WTC11 (cell line): Measurements from ENCODE around the gene MED12L. TPM values are rescaled to one million over a fixed set of nuclear protein-coding genes. Genes with fewer than 3 reads are reported as not detected.

Experiments used
- ATAC-seq: fragments of 200-7000 bp; cut with Tn5 transposase; 2 replicates; pipeline ENCODE4 v1.10.0; 2021; ENCODE audit warnings: mild to moderate bottlenecking, moderate library complexity
- CTCF ChIA-PET: fragments of 300-600 bp; sonication (Branson Sonifier 250); formaldehyde crosslinking; loops from one replicate; lab custom pipeline; 2021; ENCODE audit warnings: antibody characterized with exemption; lab: Charles Lee
- POLR2A ChIA-PET: fragments of 350-600 bp; sonication (Branson Sonifier 250); formaldehyde crosslinking; loops from one replicate; lab custom pipeline; 2021; ENCODE audit warnings: antibody characterized with exemption; lab: Charles Lee
- DNase-seq: peaks from one replicate; pipeline ENCODE4 v3.0.0; 2021; ENCODE audit warnings: low spot score
- H3K27ac Mint-ChIP-seq: 2 replicates; pipeline ENCODE4 v1.8.0; 2021; ENCODE audit warnings: mixed read lengths
- H3K27me3 Mint-ChIP-seq: 2 replicates; pipeline ENCODE4 v1.8.0; 2021; ENCODE audit warnings: low read depth, mild to moderate bottlenecking, moderate library complexity, mixed read lengths
- H3K36me3 Mint-ChIP-seq: 2 replicates; pipeline ENCODE4 v1.8.0; 2021; ENCODE audit warnings: mixed read lengths
- H3K4me1 Mint-ChIP-seq: 2 replicates; pipeline ENCODE4 v1.8.0; 2022; ENCODE audit warnings: mixed read lengths
- H3K4me3 Mint-ChIP-seq: 2 replicates; pipeline ENCODE4 v1.8.0; 2021; ENCODE audit warnings: mild to moderate bottlenecking, moderate library complexity, mixed read lengths
- H3K9me3 Mint-ChIP-seq: 2 replicates; pipeline ENCODE4 v1.8.0; 2021; ENCODE audit warnings: mixed read lengths
- ATF1 ChIP-seq: sonication (generic); formaldehyde crosslinking; IDR thresholded peaks from 2 replicates; pipeline ENCODE4 v1.8.1; 2023; ENCODE audit warnings: mild to moderate bottlenecking, moderate library complexity, missing genetic modification reagents
- ATF2 ChIP-seq: sonication (generic); formaldehyde crosslinking; IDR thresholded peaks from 2 replicates; pipeline ENCODE4 v1.8.1; 2022; ENCODE audit warnings: low read depth, missing genetic modification reagents, borderline replicate concordance
- CDX4 ChIP-seq: fragments of 250-450 bp; sonication (Bioruptor Pico); IDR thresholded peaks from 2 replicates; pipeline ENCODE4 v1.9.0; 2021; ENCODE audit warnings: moderate library complexity, mild to moderate bottlenecking, inconsistent platforms, borderline replicate concordance
- E2F5 ChIP-seq: sonication (generic); formaldehyde crosslinking; IDR thresholded peaks from 2 replicates; pipeline ENCODE4 v1.8.1; 2022; ENCODE audit warnings: mild to moderate bottlenecking, moderate library complexity, missing genetic modification reagents
- GABPB1 ChIP-seq: sonication (generic); formaldehyde crosslinking; IDR thresholded peaks from 2 replicates; pipeline ENCODE4 v1.8.1; 2023; ENCODE audit warnings: mild to moderate bottlenecking, missing genetic modification reagents
- HMGXB4 ChIP-seq: sonication (generic); formaldehyde crosslinking; IDR thresholded peaks from 2 replicates; pipeline ENCODE4 v1.8.1; 2023; ENCODE audit warnings: mild to moderate bottlenecking, moderate library complexity, missing genetic modification reagents
- JUN ChIP-seq: sonication (generic); formaldehyde crosslinking; IDR thresholded peaks from 2 replicates; pipeline ENCODE4 v1.8.0; 2023; ENCODE audit warnings: mild to moderate bottlenecking, missing genetic modification reagents
- MYBL2 ChIP-seq: sonication (generic); formaldehyde crosslinking; IDR thresholded peaks from 2 replicates; pipeline ENCODE4 v1.8.1; 2023; ENCODE audit warnings: mild to moderate bottlenecking, moderate library complexity, missing genetic modification reagents
- NFYB ChIP-seq: sonication (generic); formaldehyde crosslinking; conservative IDR thresholded peaks from 2 replicates; pipeline ENCODE4 v1.8.0; 2022; ENCODE audit warnings: low read depth, missing genetic modification reagents
- NR1H2 ChIP-seq: sonication (generic); formaldehyde crosslinking; IDR thresholded peaks from 2 replicates; pipeline ENCODE4 v1.9.0; 2021; ENCODE audit warnings: mild to moderate bottlenecking, moderate library complexity, missing genetic modification reagents
- TP53 ChIP-seq: sonication (generic); formaldehyde crosslinking; IDR thresholded peaks from 2 replicates; pipeline ENCODE4 v1.8.1; 2023; ENCODE audit warnings: mild to moderate bottlenecking, missing genetic modification reagents
- USF2 ChIP-seq: sonication (generic); formaldehyde crosslinking; IDR thresholded peaks from 2 replicates; pipeline ENCODE4 v1.8.1; 2023; ENCODE audit warnings: mild to moderate bottlenecking, missing genetic modification reagents, moderate library complexity
- ZNF232 ChIP-seq: sonication (generic); formaldehyde crosslinking; IDR thresholded peaks from 2 replicates; pipeline ENCODE4 v1.8.0; 2022; ENCODE audit warnings: mild to moderate bottlenecking, missing genetic modification reagents
- total RNA-seq: library from RNA; stranded (reverse); gene quantifications from 3 replicates; pipeline ENCODE4 v1.2.3, GENCODE V29; 2021

Gene MED12L
- total RNA-seq, 1 experiment from 2014 or later, result 27.4 TPM

- no peak for TF ChIP-seq HMGXB4 (CRISPR knock-in tag)
- TF ChIP-seq, all 79 proteins: peak for 0
These were observed 198.5 kb downstream of the MED12L start (continued) for GRCh38 chr3:151283907-151284461.

- H3K27ac Mint-ChIP-seq, result no peak overlapping the region
These were observed 200.5 kb downstream of the MED12L start for GRCh38 chr3:151285940-151286339.

GRCh38 chr3:151289445-151289844 lies 204.0 kb downstream of the MED12L start:
- DNase-seq (no peak), ATAC-seq (no peak)
- ChIA-PET CTCF (no interaction called here), POLR2A (no interaction called here)
- Mint-ChIP-seq H3K4me1 (peaks cover 5% of the 10 kb centered on the region), H3K27ac (no peak overlapping the region), H3K27me3 (no peaks in the 10 kb centered on the region), H3K36me3 (no peaks in the 10 kb centered on the region), H3K4me3 (no peak overlapping the region), H3K9me3 (no peaks in the 10 kb centered on the region)
- TF ChIP-seq HMGXB4 (CRISPR knock-in tag), result no peak
- TF ChIP-seq USF2 (CRISPR knock-in tag), result no peak
- TF ChIP-seq ATF1 (CRISPR knock-in tag), result no peak
- TF ChIP-seq TP53 (CRISPR knock-in tag), result no peak
- no peak for TF ChIP-seq ZNF232 (CRISPR knock-in tag)
- TF ChIP-seq JUN (CRISPR knock-in tag), result no peak
- no peak for TF ChIP-seq NFYB

More at GRCh38 chr3:151285940-151286339, 200.5 kb downstream of the MED12L start:
- ChIA-PET CTCF (interaction anchor here (1.0 to 2.1 kb wide), 2 partner anchors 93 to 118 kb away, joined by 3 to 5 read pairs; no protein-coding TSS in a partner anchor), POLR2A (no interaction called here)
- Mint-ChIP-seq H3K9me3 (no peaks in the 10 kb centered on the region), H3K4me1 (peaks cover 5% of the 10 kb centered on the region), H3K4me3 (no peak overlapping the region), H3K27me3 (no peaks in the 10 kb centered on the region), H3K36me3 (no peaks in the 10 kb centered on the region)
- ATAC-seq, result peak; percentile 68
- TF ChIP-seq JUN (CRISPR knock-in tag) (no peak), E2F5 (CRISPR knock-in tag) (no peak), GABPB1 (CRISPR knock-in tag) (no peak), MYBL2 (CRISPR knock-in tag) (no peak), ATF2 (CRISPR knock-in tag) (no peak), NR1H2 (no peak), CDX4 (CRISPR knock-in tag) (no peak)
- DNase-seq, result no peak
